HCT116 (cell line): ENCODE data around the gene KMT5C. TPM values are rescaled to one million over a fixed set of nuclear protein-coding genes. Genes with fewer than 3 reads are reported as not detected.

Experiments used
- ATAC-seq: fragments of 200-7000 bp; cut with Tn5 transposase; 2 replicates; pipeline ENCODE4 v1.9.1; 2020; ENCODE audit warnings: mild to moderate bottlenecking, moderate library complexity
- BruUV-seq: library from RNA; stranded (reverse); fragments of 400-500 nt; replicated peaks from 2 replicates; lab custom pipeline; 2021; lab: Mats Ljungman, UMichigan
- CTCF ChIA-PET: fragments of 300-600 bp; sonication (Branson Sonifier 250); formaldehyde crosslinking; loops from one replicate; lab custom pipeline; 2021; ENCODE audit warnings: antibody characterized with exemption; lab: Charles Lee
- POLR2A ChIA-PET: fragments of 300-600, 350-600 bp; sonication (Branson Sonifier 250); formaldehyde crosslinking; loops from one replicate; lab custom pipeline; 2021; ENCODE audit warnings: antibody characterized with exemption; lab: Charles Lee
- RAD21 ChIA-PET, 2 experiments: fragments of 300-600 bp; sonication (Branson Sonifier 250); formaldehyde crosslinking; loops; one replicate each; lab custom pipeline; 2023; ENCODE audit warnings: low total read pairs in 2 of 2; ENCODE audit not compliant: uncharacterized antibody in 2 of 2, unreplicated experiment in 2 of 2, low non-redundant PET in 1 of 2; lab: Charles Lee
- DNase-seq: peaks from one replicate; pipeline ENCODE4 v3.0.0-alpha.2; 2010; ENCODE audit warnings: low read depth, low spot score
- H2AFZ ChIP-seq: fragments of 200-600 bp; shearing (Covaris generic), sonication (generic); 2 replicates; pipeline ENCODE4 v1.6.1; 2017; ENCODE audit warnings: low read depth, mixed run types, mixed read lengths, antibody characterized with exemption, low read length; ENCODE audit not compliant: poor library complexity, severe bottlenecking
- H3K27ac ChIP-seq: 2 replicates; pipeline ENCODE4 v1.5.1; 2012; ENCODE audit warnings: low read depth, low read length
- H3K27me3 ChIP-seq: fragments of 200-600 bp; sonication (generic); 2 replicates; pipeline ENCODE4 v1.6.1; 2016; ENCODE audit warnings: mixed run types, low read length, mixed read lengths; ENCODE audit not compliant: insufficient read depth
- H3K36me3 ChIP-seq, 2 experiments: fragments of 200-500 bp in 1 of 2; fragments of 200-600 bp in 1 of 2; sonication (Bioruptor generic) in 1 of 2; sonication (generic) in 1 of 2; 2 replicates each; pipeline versions ENCODE4 v1.5.1 to v1.6.1; 2014 to 2016; ENCODE audit warnings: low read length in 2 of 2, inconsistent platforms in 1 of 2, mixed read lengths in 1 of 2, mixed run types in 1 of 2; ENCODE audit not compliant: insufficient read depth in 2 of 2, control insufficient read depth in 1 of 2
- H3K4me1 ChIP-seq, 2 experiments: fragments of 200-600 bp in 1 of 2; sonication (generic) in 1 of 2; 2 replicates each; pipeline versions ENCODE4 v1.5.1 to v1.6.1; 2012 to 2017; ENCODE audit warnings: low read length in 2 of 2, inconsistent platforms in 1 of 2, mild to moderate bottlenecking in 1 of 2, mixed read lengths in 1 of 2, mixed run types in 1 of 2, moderate library complexity in 1 of 2; ENCODE audit not compliant: insufficient read depth in 2 of 2, control insufficient read depth in 1 of 2
- H3K4me2 ChIP-seq: fragments of 200-600 bp; sonication (generic); 2 replicates; pipeline ENCODE4 v1.6.1; 2017; ENCODE audit warnings: mixed run types, low read length, mixed read lengths
- H3K4me3 ChIP-seq, 2 experiments: fragments of 200-600 bp in 1 of 2; sonication (generic) in 1 of 2; replicated peaks in 1 of 2; 2 replicates each; pipeline ENCODE4 v1.5.1; 2011 to 2016; ENCODE audit warnings: low read length in 2 of 2, control low read depth in 1 of 2, low read depth in 1 of 2, mild to moderate bottlenecking in 1 of 2, mixed read lengths in 1 of 2, mixed run types in 1 of 2
- H3K79me2 ChIP-seq: fragments of 200-600 bp; sonication (generic); 2 replicates; pipeline ENCODE4 v1.6.1; 2017; ENCODE audit warnings: mild to moderate bottlenecking, mixed run types, low read length, moderate library complexity, mixed read lengths; ENCODE audit not compliant: insufficient read depth
- H3K9ac ChIP-seq: fragments of 200-600 bp; sonication (generic); 2 replicates; pipeline ENCODE4 v1.6.1; 2016; ENCODE audit warnings: low read length, mixed read lengths
- H3K9me2 ChIP-seq: fragments of 200-600 bp; sonication (generic), shearing (Covaris generic); 2 replicates; pipeline ENCODE4 v1.6.1; 2017; ENCODE audit warnings: mixed run types, mild to moderate bottlenecking, moderate library complexity; ENCODE audit not compliant: insufficient read depth
- H3K9me3 ChIP-seq, 2 experiments: fragments of 200-500 bp in 1 of 2; fragments of 200-600 bp in 1 of 2; sonication (Bioruptor generic) in 1 of 2; sonication (generic) in 1 of 2; 2 replicates each; pipeline ENCODE4 v1.6.1; 2014 to 2017; ENCODE audit warnings: low read length in 2 of 2, mixed read lengths in 2 of 2, inconsistent platforms in 1 of 2, low read depth in 1 of 2, mild to moderate bottlenecking in 1 of 2, mixed run types in 1 of 2, moderate library complexity in 1 of 2; ENCODE audit not compliant: control insufficient read depth in 1 of 2, insufficient read depth in 1 of 2
- H4K20me1 ChIP-seq: fragments of 200-600 bp; sonication (generic), shearing (Covaris generic); 2 replicates; pipeline ENCODE4 v1.6.1; 2017; ENCODE audit warnings: mixed run types, mild to moderate bottlenecking, moderate library complexity; ENCODE audit not compliant: insufficient read depth
- ATF3 ChIP-seq: IDR thresholded peaks from 2 replicates; pipeline ENCODE4 v1.6.1; 2012
- CBX3 ChIP-seq: IDR thresholded peaks from 2 replicates; pipeline ENCODE4 v1.6.1; 2012; ENCODE audit warnings: low read depth
- CEBPB ChIP-seq: IDR thresholded peaks from 2 replicates; pipeline ENCODE4 v1.6.1; 2012; ENCODE audit warnings: low read depth
- CTCF ChIP-seq, 3 experiments: fragments of 200-600 bp in 1 of 3; sonication (generic) in 1 of 3; IDR thresholded peaks in 2 of 3; conservative IDR thresholded peaks in 1 of 3; 2 replicates each; pipeline ENCODE4 v1.5.1; 2012 to 2017; ENCODE audit warnings: low read depth in 2 of 3, low read length in 2 of 3, antibody characterized with exemption in 1 of 3, borderline replicate concordance in 1 of 3, control low read depth in 1 of 3, mild to moderate bottlenecking in 1 of 3, mixed read lengths in 1 of 3, mixed run types in 1 of 3, moderate library complexity in 1 of 3; ENCODE audit not compliant: insufficient read depth in 1 of 3
- EGR1 ChIP-seq: IDR thresholded peaks from 2 replicates; pipeline ENCODE4 v1.6.1; 2012; ENCODE audit warnings: low read depth
- EZH2 ChIP-seq: fragments of 200-600 bp; sonication (generic); IDR thresholded peaks from 2 replicates; pipeline ENCODE4 v1.6.1; 2017; ENCODE audit warnings: antibody characterized with exemption, mixed run types
- EZH2phosphoT487 ChIP-seq: fragments of 200-600 bp; IDR thresholded peaks from 2 replicates; pipeline ENCODE4 v1.6.1; 2018; ENCODE audit warnings: antibody characterized with exemption, borderline replicate concordance
- POLR2A ChIP-seq: IDR thresholded peaks from 2 replicates; pipeline ENCODE4 v1.7.0; 2011; ENCODE audit warnings: borderline replicate concordance; ENCODE audit not compliant: insufficient read depth, insufficient read length; ENCODE audit errors: extremely low read depth
- SIN3A ChIP-seq: IDR thresholded peaks from 2 replicates; pipeline ENCODE4 v1.6.1; 2012; ENCODE audit warnings: low read depth
- SP1 ChIP-seq: IDR thresholded peaks from 2 replicates; pipeline ENCODE4 v1.6.1; 2012; ENCODE audit warnings: low read depth
- SRF ChIP-seq: IDR thresholded peaks from 2 replicates; pipeline ENCODE4 v1.6.1; 2012; ENCODE audit warnings: low read depth
- ZBTB33 ChIP-seq: IDR thresholded peaks from 2 replicates; pipeline ENCODE4 v1.6.1; 2011; ENCODE audit warnings: mild to moderate bottlenecking, low read length, moderate library complexity; ENCODE audit not compliant: insufficient replicate concordance; ENCODE audit errors: extremely low read depth
- ZFX ChIP-seq: fragments of 450-650 bp; IDR thresholded peaks from 2 replicates; pipeline ENCODE4 v1.6.1; 2017
- ZNF274 ChIP-seq: fragments of 200-500 bp; sonication (Bioruptor generic); IDR thresholded peaks from 2 replicates; pipeline ENCODE4 v1.6.1; 2014; ENCODE audit warnings: mild to moderate bottlenecking, low read depth, low read length, inconsistent platforms
- intact Hi-C: fragments of 100-400 bp; cut with micrococcal nuclease; formaldehyde crosslinking; loops from 2 replicates; pipeline ENCODE4 v1.10.0; 2022
- total RNA-seq: library from RNA; stranded (reverse); gene quantifications from one replicate; pipeline ENCODE4 v1.2.1, GENCODE V29; 2021; ENCODE audit not compliant: unreplicated experiment
- TF ChIP-seq, protein P1 (sequence below): IDR thresholded peaks from 2 replicates; pipeline ENCODE4 v1.6.1; 2012

Gene KMT5C
- total RNA-seq, 1 experiment from 2014 or later: 27.5 TPM

DNA sequence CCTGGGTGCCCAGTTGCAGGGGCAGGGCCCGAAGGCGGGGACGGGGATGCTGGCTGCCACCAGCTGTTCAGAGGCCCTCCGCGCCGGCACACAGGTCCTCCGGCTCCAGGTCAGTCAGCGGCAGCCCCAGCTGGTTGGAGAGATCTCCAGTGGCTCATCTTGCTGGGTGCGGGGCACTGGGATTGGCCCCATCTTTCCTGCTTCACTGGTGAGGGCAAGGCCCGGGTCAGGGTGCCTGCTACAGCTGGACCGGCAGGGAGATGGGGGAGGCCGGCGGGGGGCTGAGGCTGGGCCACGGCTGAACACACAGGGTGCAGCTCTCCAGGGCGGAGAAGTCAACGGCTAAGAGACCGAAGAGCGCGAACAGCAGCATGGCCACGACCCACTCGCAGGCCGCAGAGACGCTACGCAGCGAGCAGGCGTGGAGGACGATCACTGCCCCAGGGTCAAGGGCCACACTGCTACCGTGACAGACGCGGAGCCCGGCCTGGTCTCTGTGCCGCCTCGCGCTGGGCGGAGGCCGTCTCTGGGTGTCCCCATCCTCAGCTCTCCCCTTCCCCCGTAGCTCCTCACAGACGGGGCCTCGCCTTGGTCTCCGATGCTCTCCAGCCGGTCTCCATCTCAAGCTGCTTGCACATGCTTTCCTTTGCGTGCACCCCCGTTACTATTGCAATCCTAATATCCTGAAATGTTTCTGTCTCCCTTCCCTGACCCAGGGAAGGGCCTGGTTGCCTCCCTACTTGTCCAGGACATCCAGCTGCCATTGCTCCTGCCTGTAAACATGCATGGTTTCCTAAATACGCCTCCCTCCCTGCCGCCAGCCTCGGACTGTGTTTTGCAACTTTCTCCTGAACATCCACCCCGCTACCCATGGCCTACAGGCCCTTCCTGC is 26.8 kb upstream of the KMT5C start:
- Histone ChIP-seq H3K36me3 (peaks cover 2 to 8% of the 10 kb centered on the region in 2 experiments; a peak in 2 of 4 replicates), H3K9me2 (no peaks in the 10 kb centered on the region), H3K79me2 (no peaks in the 10 kb centered on the region), H3K4me1 (no peaks in the 10 kb centered on the region), H2AFZ (no peak overlapping the region), H3K27me3 (no peaks in the 10 kb centered on the region), H3K27ac (no peak overlapping the region), H3K9me3 (no peaks in the 10 kb centered on the region), H3K4me2 (no peak overlapping the region), H3K9ac (no peak overlapping the region), H4K20me1 (no peaks in the 10 kb centered on the region), H3K4me3 (no peak overlapping the region)
- no TSS peak for BruUV-seq
- DNase-seq (no peak), ATAC-seq (peak; percentile 29; the same call in 1 of the 2 replicates)
- intact Hi-C loops: no loop called here
- RAD21 ChIA-PET: interaction anchor here in 1 of 2 experiments (0.7 kb wide), 2 partner anchors 46 to 72 kb away, joined by 4 to 11 read pairs; no protein-coding TSS in a partner anchor
- CTCF ChIA-PET: interaction anchor here (0.7 to 1.7 kb wide), 2 partner anchors 12 to 105 kb away, joined by 3 to 7 read pairs; no protein-coding TSS in a partner anchor
- no peak for TF ChIP-seq POLR2A
- POLR2A ChIA-PET: interaction anchor here (0.8 kb wide), 1 partner anchor 33 kb away, joined by 3 read pairs; the partner anchor contains the start of gene HSPBP1

DNA sequence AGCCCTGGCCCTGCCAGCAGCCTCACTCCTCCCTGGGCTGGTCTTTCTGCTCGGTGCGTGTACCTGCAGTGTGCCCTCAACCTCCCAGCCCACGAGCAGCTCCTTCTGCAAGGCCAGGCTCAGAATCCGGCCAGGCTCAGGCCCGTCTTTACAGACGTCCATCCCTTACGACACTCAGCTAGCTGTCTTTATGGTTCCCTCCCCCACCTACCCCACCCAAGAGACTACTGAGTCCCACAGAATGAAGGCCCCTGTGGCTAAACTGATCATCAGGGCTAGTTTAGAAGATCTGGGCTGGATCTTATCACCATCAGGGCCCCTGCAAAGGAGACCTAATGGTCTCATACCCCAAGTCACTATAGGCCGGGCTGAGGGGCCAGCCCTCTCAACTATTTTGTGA is 25.3 kb upstream of the KMT5C start:
- ChIA-PET RAD21 (no interaction called here), POLR2A (interaction anchor here (0.7 kb wide), 1 partner anchor 54 kb away, joined by 3 read pairs; no protein-coding TSS in a partner anchor), CTCF (no interaction called here)
- no peaks in the 10 kb centered on the region for H3K9me2 ChIP-seq
- TSS peak; percentile 22 for BruUV-seq
- no peak overlapping the region for H2AFZ ChIP-seq
- no peak overlapping the region for H3K9ac ChIP-seq
- no peak overlapping the region for H3K4me2 ChIP-seq
- no peaks in the 10 kb centered on the region for H4K20me1 ChIP-seq
- ATAC-seq (no peak), DNase-seq (no peak)
- H3K79me2 ChIP-seq: no peaks in the 10 kb centered on the region
- no peak overlapping the region for H3K27ac ChIP-seq
- H3K27me3 ChIP-seq: no peaks in the 10 kb centered on the region
- peaks cover 0 to 2% of the 10 kb centered on the region in 2 experiments; a peak in 2 of 4 replicates for H3K36me3 ChIP-seq
- no peak overlapping the region for H3K4me3 ChIP-seq
- no peaks in the 10 kb centered on the region for H3K9me3 ChIP-seq
- no peaks in the 10 kb centered on the region for H3K4me1 ChIP-seq
- intact Hi-C loops: no loop called here
- TF ChIP-seq SP1 (no peak), ZFX (no peak), SRF (no peak), CBX3 (no peak), EGR1 (no peak), EZH2phosphoT487 (no peak), CEBPB (no peak), CTCF (IDR thresholded peaks at IDR 0.05 in 2 of 3, conservative IDR thresholded peaks at IDR 0.05 in 1 of 3; ENCODE audit: borderline replicate concordance in 1 of 3, insufficient read depth in 1 of 3, low read depth in 2 of 3, low read length in 2 of 3) (no peak), SIN3A (no peak), ZBTB33 (no peak), ZNF274 (no peak), EZH2 (no peak), ATF3 (no peak)
- TF ChIP-seq, protein P1, sequence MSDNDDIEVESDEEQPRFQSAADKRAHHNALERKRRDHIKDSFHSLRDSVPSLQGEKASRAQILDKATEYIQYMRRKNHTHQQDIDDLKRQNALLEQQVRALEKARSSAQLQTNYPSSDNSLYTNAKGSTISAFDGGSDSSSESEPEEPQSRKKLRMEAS: no peak
